Amniotic epithelial cell (primary cell): ENCODE results near the gene TTC28.
A peak's percentile ranks its signal among the peaks of the same experiment; 100 is the strongest.

Experiments
- DNase-seq: peaks from one replicate; pipeline ENCODE4 v3.0.0-alpha.2; 2010; ENCODE audit warnings: low read depth

TTC28 gene

GRCh38 chr22:28440592-28441390 is 238.8 kb downstream of the TTC28 start:
- DNase-seq: peak; percentile 72

GRCh38 chr22:28438183-28438768 is 241.4 kb downstream of the TTC28 start:
- no peak for DNase-seq

- DNase-seq: no peak
Observed at GRCh38 chr22:28435982-28436381, 243.7 kb downstream of the TTC28 start.

GRCh38 chr22:28435140-28435768 is 244.4 kb downstream of the TTC28 start:
- no peak for DNase-seq

- no peak for DNase-seq
Observed at GRCh38 chr22:28430466-28431025, 249.1 kb downstream of the TTC28 start.

- peak; percentile 32 for DNase-seq
Observed at GRCh38 chr22:28429711-28430110, 249.9 kb downstream of the TTC28 start.

- no peak for DNase-seq
Observed at GRCh38 chr22:28428271-28428670, 251.4 kb downstream of the TTC28 start.

- peak; percentile 86 for DNase-seq
Observed at GRCh38 chr22:28426346-28427132, 253.1 kb downstream of the TTC28 start.

- DNase-seq: no peak
Observed at GRCh38 chr22:28425211-28425610, 254.4 kb downstream of the TTC28 start.

GRCh38 chr22:28424427-28425080 is 255.1 kb downstream of the TTC28 start:
- peak; percentile 71 for DNase-seq

GRCh38 chr22:28419919-28420318 is 259.7 kb downstream of the TTC28 start:
- DNase-seq: no peak

- no peak for DNase-seq
Observed at GRCh38 chr22:28418008-28418407, 261.6 kb downstream of the TTC28 start.

GRCh38 chr22:28417431-28417830 is 262.2 kb downstream of the TTC28 start:
- DNase-seq: no peak

GRCh38 chr22:28414913-28415312 is 264.7 kb downstream of the TTC28 start:
- DNase-seq: no peak

GRCh38 chr22:28413612-28414399 is 265.8 kb downstream of the TTC28 start:
- no peak for DNase-seq

GRCh38 chr22:28412109-28412508 is 267.5 kb downstream of the TTC28 start:
- DNase-seq: no peak

GRCh38 chr22:28411125-28411524 is 268.5 kb downstream of the TTC28 start:
- DNase-seq: no peak

GRCh38 chr22:28410050-28410816 is 269.4 kb downstream of the TTC28 start:
- DNase-seq: peak; percentile 71

GRCh38 chr22:28408709-28409108 is 270.9 kb downstream of the TTC28 start:
- DNase-seq: no peak

- no peak for DNase-seq
Observed at GRCh38 chr22:28407645-28408044, 272.0 kb downstream of the TTC28 start.
